Neural cell (in vitro differentiated cells): ENCODE results near the gene GDPD5. TPM values are rescaled to one million over a fixed set of nuclear protein-coding genes. Genes with fewer than 3 reads are reported as not detected.
"Not testable (repeated sequence)": the region's sequence is repeated elsewhere in the genome, so short reads cannot be mapped to it uniquely, and the experiment has no call there.

Experiments used
- H2AFZ ChIP-seq: fragments of 200-600, 300-800 bp; sonication (generic), shearing (Covaris generic); 2 replicates; pipeline ENCODE4 v1.6.0; 2014; ENCODE audit warnings: low read depth, mild to moderate bottlenecking, antibody characterized with exemption, low read length, moderate library complexity
- H3F3A ChIP-seq: fragments of 200-600 bp; shearing (Covaris generic); 2 replicates; pipeline ENCODE4 v1.6.1; 2016; ENCODE audit warnings: mild to moderate bottlenecking, moderate library complexity, mixed read lengths, antibody characterized with exemption, low read length; ENCODE audit not compliant: insufficient read depth, poor library complexity, severe bottlenecking
- H3K27ac ChIP-seq: fragments of 200-600, 300-800 bp; sonication (generic), shearing (Covaris generic); 2 replicates; pipeline ENCODE4 v1.5.1; 2014; ENCODE audit warnings: mild to moderate bottlenecking, low read length, moderate library complexity
- H3K27me3 ChIP-seq: fragments of 300-800, 200-600 bp; sonication (generic), shearing (Covaris generic); 2 replicates; pipeline ENCODE4 v1.6.0; 2014; ENCODE audit warnings: mild to moderate bottlenecking, low read depth, low read length, moderate library complexity; ENCODE audit not compliant: insufficient read depth
- H3K36me3 ChIP-seq: fragments of 300-800, 200-600 bp; sonication (generic), shearing (Covaris generic); 2 replicates; pipeline ENCODE4 v1.5.1; 2014; ENCODE audit warnings: mild to moderate bottlenecking, antibody characterized with exemption, low read length, moderate library complexity; ENCODE audit not compliant: insufficient read depth
- H3K4me2 ChIP-seq: fragments of 300-800, 200-600 bp; sonication (generic), shearing (Covaris generic); 2 replicates; pipeline ENCODE4 v1.6.0; 2014; ENCODE audit warnings: mild to moderate bottlenecking, low read length
- H3K4me3 ChIP-seq: fragments of 300-800, 200-600 bp; sonication (generic), shearing (Covaris generic); 2 replicates; pipeline ENCODE4 v1.5.1; 2014; ENCODE audit warnings: mild to moderate bottlenecking, low read length, moderate library complexity
- H3K79me2 ChIP-seq: fragments of 200-600 bp; shearing (Covaris generic); replicated peaks from 2 replicates; pipeline ENCODE4 v1.6.0; 2014; ENCODE audit warnings: mild to moderate bottlenecking, low read length, moderate library complexity; ENCODE audit not compliant: insufficient read depth
- H3K9ac ChIP-seq: fragments of 300-800, 200-600 bp; sonication (generic), shearing (Covaris generic); 2 replicates; pipeline ENCODE4 v1.6.1; 2016; ENCODE audit warnings: mild to moderate bottlenecking, low read length, mixed read lengths
- H3K9me2 ChIP-seq: fragments of 200-600 bp; shearing (Covaris generic); 2 replicates; pipeline ENCODE4 v1.6.1; 2016; ENCODE audit warnings: mild to moderate bottlenecking, low read length, mixed read lengths; ENCODE audit not compliant: insufficient read depth
- H3K9me3 ChIP-seq: fragments of 200-600, 300-800 bp; sonication (generic), shearing (Covaris generic); 2 replicates; pipeline ENCODE4 v1.6.1; 2016; ENCODE audit warnings: mild to moderate bottlenecking, mixed run types, low read length, moderate library complexity, mixed read lengths
- H4K20me1 ChIP-seq: fragments of 200-600 bp; shearing (Covaris generic); 2 replicates; pipeline ENCODE4 v1.6.1; 2016; ENCODE audit warnings: mild to moderate bottlenecking, mixed run types; ENCODE audit not compliant: insufficient read depth
- CTCF ChIP-seq: fragments of 450-650 bp; IDR thresholded peaks from 2 replicates; pipeline ENCODE4 v1.5.1; 2014; ENCODE audit warnings: antibody characterized with exemption, mild to moderate bottlenecking, moderate library complexity; ENCODE audit not compliant: poor library complexity, severe bottlenecking
- EP300 ChIP-seq: fragments of 450-650 bp; conservative IDR thresholded peaks from 2 replicates; pipeline ENCODE4 v1.6.1; 2014; ENCODE audit warnings: antibody characterized with exemption, mild to moderate bottlenecking, moderate library complexity; ENCODE audit not compliant: poor library complexity, severe bottlenecking
- MXI1 ChIP-seq: fragments of 450-650 bp; conservative IDR thresholded peaks from 2 replicates; pipeline ENCODE4 v1.6.1; 2014; ENCODE audit warnings: antibody characterized with exemption, mild to moderate bottlenecking; ENCODE audit not compliant: poor library complexity, severe bottlenecking
- POLR2AphosphoS5 ChIP-seq: IDR thresholded peaks from 2 replicates; pipeline ENCODE4 v1.6.1; 2012
- RAD21 ChIP-seq: fragments of 450-650 bp; conservative IDR thresholded peaks from 2 replicates; pipeline ENCODE4 v1.6.1; 2014; ENCODE audit warnings: antibody characterized with exemption, mild to moderate bottlenecking, moderate library complexity
- SMC3 ChIP-seq: fragments of 450-650 bp; conservative IDR thresholded peaks from 2 replicates; pipeline ENCODE4 v1.6.1; 2014; ENCODE audit warnings: antibody characterized with exemption, mild to moderate bottlenecking, moderate library complexity; ENCODE audit not compliant: poor library complexity
- TAF1 ChIP-seq: IDR thresholded peaks from 2 replicates; pipeline ENCODE4 v1.6.1; 2012; ENCODE audit warnings: low read depth
- polyA plus RNA-seq: library from polyadenylated mRNA; depleted of rRNA; stranded (reverse); fragments of >200 nt; gene quantifications from 2 replicates; pipeline ENCODE4 v1.2.3, GENCODE V29; 2014
- TF ChIP-seq, protein P1 (sequence below): IDR thresholded peaks from 2 replicates; pipeline ENCODE4 v1.6.1; 2012; ENCODE audit warnings: borderline replicate concordance

The GDPD5 gene
- polyA plus RNA-seq, 1 donor from 2014 or later: 19.2 TPM

DNA sequence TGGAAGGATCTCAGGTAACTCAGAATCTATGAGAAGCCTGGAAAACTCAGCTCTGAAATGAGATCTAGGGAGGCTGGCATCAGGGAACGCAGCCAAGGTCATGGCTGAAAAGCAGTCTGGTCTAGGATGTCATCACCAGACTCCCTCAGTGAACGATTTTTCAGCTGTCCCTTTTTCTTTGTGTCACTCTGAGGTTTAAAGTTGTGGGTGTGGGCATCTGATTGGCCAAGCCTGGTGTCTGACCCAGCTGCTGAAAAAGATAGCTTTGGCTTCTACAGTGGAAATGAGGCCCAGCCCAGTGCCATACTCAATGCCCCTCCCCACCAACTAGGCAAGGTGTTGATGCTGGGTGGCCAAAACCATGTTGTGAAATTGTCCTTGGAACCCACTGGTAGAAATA, 111.9 kb downstream of the GDPD5 start:
- Histone ChIP-seq H3F3A (no peaks in the 10 kb centered on the region), H2AFZ (no peak overlapping the region), H3K4me2 (no peak overlapping the region), H4K20me1 (no peaks in the 10 kb centered on the region), H3K9me2 (no peaks in the 10 kb centered on the region), H3K36me3 (peaks cover 9% of the 10 kb centered on the region), H3K4me3 (no peak overlapping the region), H3K79me2 (no peaks in the 10 kb centered on the region), H3K27ac (no peak overlapping the region), H3K9ac (no peak overlapping the region), H3K9me3 (no peaks in the 10 kb centered on the region), H3K27me3 (no peaks in the 10 kb centered on the region)
- no peak for TF ChIP-seq EP300
- no peak for TF ChIP-seq CTCF
- TF ChIP-seq, protein P1, sequence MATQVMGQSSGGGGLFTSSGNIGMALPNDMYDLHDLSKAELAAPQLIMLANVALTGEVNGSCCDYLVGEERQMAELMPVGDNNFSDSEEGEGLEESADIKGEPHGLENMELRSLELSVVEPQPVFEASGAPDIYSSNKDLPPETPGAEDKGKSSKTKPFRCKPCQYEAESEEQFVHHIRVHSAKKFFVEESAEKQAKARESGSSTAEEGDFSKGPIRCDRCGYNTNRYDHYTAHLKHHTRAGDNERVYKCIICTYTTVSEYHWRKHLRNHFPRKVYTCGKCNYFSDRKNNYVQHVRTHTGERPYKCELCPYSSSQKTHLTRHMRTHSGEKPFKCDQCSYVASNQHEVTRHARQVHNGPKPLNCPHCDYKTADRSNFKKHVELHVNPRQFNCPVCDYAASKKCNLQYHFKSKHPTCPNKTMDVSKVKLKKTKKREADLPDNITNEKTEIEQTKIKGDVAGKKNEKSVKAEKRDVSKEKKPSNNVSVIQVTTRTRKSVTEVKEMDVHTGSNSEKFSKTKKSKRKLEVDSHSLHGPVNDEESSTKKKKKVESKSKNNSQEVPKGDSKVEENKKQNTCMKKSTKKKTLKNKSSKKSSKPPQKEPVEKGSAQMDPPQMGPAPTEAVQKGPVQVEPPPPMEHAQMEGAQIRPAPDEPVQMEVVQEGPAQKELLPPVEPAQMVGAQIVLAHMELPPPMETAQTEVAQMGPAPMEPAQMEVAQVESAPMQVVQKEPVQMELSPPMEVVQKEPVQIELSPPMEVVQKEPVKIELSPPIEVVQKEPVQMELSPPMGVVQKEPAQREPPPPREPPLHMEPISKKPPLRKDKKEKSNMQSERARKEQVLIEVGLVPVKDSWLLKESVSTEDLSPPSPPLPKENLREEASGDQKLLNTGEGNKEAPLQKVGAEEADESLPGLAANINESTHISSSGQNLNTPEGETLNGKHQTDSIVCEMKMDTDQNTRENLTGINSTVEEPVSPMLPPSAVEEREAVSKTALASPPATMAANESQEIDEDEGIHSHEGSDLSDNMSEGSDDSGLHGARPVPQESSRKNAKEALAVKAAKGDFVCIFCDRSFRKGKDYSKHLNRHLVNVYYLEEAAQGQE: no peak

- H3K4me3 ChIP-seq, H2AFZ ChIP-seq, H3F3A ChIP-seq, H3K9ac ChIP-seq, H3K27me3 ChIP-seq, H3K4me2 ChIP-seq, H4K20me1 ChIP-seq, H3K9me3 ChIP-seq, H3K36me3 ChIP-seq, H3K79me2 ChIP-seq, H3K9me2 ChIP-seq, H3K27ac ChIP-seq: not testable (repeated sequence)
Observed at GRCh38 chr11:75413146-75413545, 112.6 kb downstream of the GDPD5 start.

- not testable (repeated sequence) for H3F3A ChIP-seq, H3K27me3 ChIP-seq, H3K9me2 ChIP-seq, H3K79me2 ChIP-seq, H2AFZ ChIP-seq, H3K27ac ChIP-seq, H3K9ac ChIP-seq, H3K9me3 ChIP-seq, H3K4me2 ChIP-seq, H4K20me1 ChIP-seq, H3K4me3 ChIP-seq, H3K36me3 ChIP-seq
Observed at GRCh38 chr11:75409971-75410370, 115.8 kb downstream of the GDPD5 start.

GRCh38 chr11:75408957-75409219, 116.9 kb downstream of the GDPD5 start:
- no peaks in the 10 kb centered on the region for H3K9me3 ChIP-seq
- TF ChIP-seq EP300 (no peak), POLR2AphosphoS5 (no peak), CTCF (no peak), SMC3 (no peak), RAD21 (no peak), TAF1 (no peak), MXI1 (no peak)
- TF ChIP-seq, protein P1: no peak
- no peak overlapping the region for H3K4me3 ChIP-seq
- no peaks in the 10 kb centered on the region for H4K20me1 ChIP-seq
- no peak overlapping the region for H2AFZ ChIP-seq
- H3K27me3 ChIP-seq: no peaks in the 10 kb centered on the region
- H3K4me2 ChIP-seq: no peak overlapping the region
- no peaks in the 10 kb centered on the region for H3K9me2 ChIP-seq
- peaks cover 8% of the 10 kb centered on the region for H3K79me2 ChIP-seq
- no peak overlapping the region for H3K9ac ChIP-seq
- no peak overlapping the region for H3K27ac ChIP-seq
- peaks cover 10% of the 10 kb centered on the region for H3K36me3 ChIP-seq
- H3F3A ChIP-seq: no peaks in the 10 kb centered on the region
